ENCODE data around the gene COL23A1. TPM values are rescaled to one million over a fixed set of nuclear protein-coding genes. Genes with fewer than 3 reads are reported as not detected.
A peak's percentile ranks its signal among the peaks of the same experiment; 100 is the strongest.
"Not testable (repeated sequence)": the region's sequence is repeated elsewhere in the genome, so short reads cannot be mapped to it uniquely, and the experiment has no call there.

Gene COL23A1
- total RNA-seq, 1 donor from 2014 or later, result 0.96 TPM

GRCh38 chr5:178381921-178382695 is 208.1 kb downstream of the COL23A1 start:
- no peak for DNase-seq (ENCODE audit: low spot score)

DNA sequence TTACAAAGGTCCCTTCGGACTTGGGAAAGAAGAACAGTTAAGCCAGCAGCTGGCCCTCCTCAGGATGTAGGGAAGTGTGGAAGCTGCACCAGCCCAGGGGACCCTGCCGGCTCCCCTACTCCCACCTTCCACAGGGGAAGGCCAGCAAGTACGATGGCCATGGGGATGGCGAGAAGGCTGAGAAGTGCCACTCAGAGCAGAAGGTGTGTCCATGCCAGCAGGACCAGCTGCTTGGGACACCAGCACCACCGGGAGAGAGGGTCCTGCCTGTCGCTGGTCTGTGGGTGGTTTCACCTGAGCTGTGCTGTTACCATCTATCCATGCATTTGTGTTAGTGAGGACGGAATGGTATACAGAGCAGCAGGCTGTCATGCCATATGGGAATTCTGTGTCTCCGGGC is 209.0 kb downstream of the COL23A1 start:
- DNase-seq (ENCODE audit: low spot score), result no peak

GRCh38 chr5:178380541-178381074 is 209.6 kb downstream of the COL23A1 start:
- DNase-seq (ENCODE audit: low spot score), result no peak

DNA sequence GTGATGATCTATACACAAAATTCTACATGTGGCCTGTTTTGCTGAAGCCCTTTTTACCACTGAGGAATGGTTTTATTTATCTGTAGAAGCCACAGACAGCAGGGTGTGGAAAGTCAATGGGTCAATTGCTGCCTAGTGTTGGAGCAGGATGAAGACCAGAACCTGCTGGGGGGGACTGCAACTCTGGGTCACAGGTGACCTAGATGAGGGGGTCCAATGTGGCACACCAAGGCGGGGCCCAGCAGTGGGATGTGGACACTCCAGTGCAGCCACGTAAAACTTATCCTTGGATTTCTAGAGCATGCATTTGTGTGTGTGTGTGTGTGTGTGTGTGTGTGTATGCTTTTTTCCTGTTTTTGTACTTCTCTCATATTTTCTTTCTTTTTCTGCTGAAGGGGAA is 210.1 kb downstream of the COL23A1 start:
- no peak for DNase-seq (ENCODE audit: low spot score)

DNA sequence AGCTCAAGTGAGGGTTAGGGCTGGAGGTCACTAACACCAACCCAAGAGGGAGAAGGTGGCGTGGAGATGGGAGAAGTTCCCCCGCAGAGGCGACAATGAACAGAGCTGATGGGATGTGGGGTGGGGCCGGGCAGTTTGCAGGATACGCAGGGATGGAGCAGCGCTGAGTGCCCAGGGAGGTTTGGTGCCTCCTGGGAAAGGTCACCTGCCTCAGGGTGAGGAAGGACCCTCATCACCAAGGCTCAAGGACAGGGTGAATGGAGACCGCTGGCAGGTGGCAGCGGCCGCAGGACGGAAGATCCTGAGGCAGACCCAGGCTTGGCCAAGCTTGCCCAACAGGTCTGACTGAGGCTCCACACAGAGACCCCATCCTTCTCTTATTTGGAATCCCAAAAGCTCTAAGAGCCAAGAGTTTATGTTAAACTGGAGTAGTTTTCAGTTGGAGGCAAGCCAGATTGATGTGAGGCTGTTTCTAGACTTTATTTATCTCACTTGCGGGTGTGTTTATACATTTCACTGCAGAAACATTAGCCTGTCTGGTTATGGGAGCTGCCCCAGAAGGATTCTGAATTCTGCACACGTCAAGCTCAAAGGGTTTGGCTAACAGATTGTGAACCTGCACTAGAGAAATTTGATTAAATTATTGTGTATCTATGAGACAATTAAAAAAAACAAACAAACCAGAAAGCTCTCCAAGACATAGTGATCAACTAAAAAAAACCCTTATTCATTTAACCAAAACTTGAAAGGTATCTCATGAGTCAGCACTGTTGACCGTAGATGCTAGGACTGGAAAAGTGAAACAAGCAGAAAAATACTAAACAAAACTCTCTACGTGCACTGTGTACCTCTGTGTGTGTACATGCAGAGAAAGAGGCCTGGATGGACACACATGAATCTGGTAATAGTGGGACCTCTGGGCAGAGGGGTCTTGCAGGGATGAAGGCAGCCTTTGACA is 211.4 kb downstream of the COL23A1 start:
- DNase-seq (ENCODE audit: low spot score), result peak; percentile 44

- DNase-seq (ENCODE audit: low spot score), result no peak
These were observed 212.5 kb downstream of the COL23A1 start for GRCh38 chr5:178377583-178378270.

- peak; percentile 80 for DNase-seq (ENCODE audit: low spot score)
These were observed 213.1 kb downstream of the COL23A1 start for GRCh38 chr5:178376921-178377582.

GRCh38 chr5:178375348-178375747 is 214.8 kb downstream of the COL23A1 start:
- no peak for DNase-seq (ENCODE audit: low spot score)

DNA sequence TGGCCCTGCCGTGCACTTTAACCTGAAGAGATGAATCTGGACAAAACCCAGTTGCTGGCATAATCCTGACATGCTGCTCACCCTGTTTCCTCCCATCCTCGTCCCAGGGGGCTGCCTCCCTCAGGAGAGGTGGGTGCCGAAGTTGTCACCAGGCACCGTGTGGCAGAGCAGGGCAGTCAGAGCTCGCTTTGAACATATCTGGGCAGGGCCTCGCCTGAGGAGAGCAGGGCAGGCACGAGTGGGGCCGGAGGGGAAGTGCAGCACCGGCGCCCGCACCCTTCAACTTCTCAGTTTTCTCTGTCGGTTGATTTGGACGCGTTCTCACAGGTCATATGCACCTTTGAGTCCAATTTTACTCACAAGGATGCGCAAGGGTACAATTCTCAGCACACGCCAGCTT is 216.5 kb downstream of the COL23A1 start:
- no peak for DNase-seq (ENCODE audit: low spot score)

DNA sequence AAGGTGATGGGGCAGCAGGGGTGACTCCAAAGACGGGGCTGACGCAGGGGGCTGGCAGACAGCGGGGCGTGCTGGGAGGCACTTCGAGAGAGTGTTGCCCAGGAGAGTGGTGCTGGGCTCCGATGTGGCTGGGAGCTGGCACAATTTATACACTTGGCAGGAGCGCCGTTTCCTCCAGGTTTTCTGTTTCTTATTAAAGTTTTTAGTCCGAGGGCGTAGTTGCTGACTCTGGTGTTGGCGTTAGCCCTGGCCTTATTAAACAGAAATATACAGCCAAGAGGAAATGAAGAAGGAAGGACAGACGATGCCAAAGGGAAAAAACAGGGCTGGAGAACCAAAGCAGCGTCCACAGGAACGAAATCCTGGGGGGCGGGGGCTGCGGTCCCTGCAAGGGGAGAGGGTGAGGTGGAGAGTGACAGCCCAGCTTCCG is 218.0 kb downstream of the COL23A1 start:
- peak; percentile 55 for DNase-seq (ENCODE audit: low spot score)

- DNase-seq (ENCODE audit: low spot score), result peak; percentile 86
These were observed 218.7 kb downstream of the COL23A1 start for GRCh38 chr5:178371362-178372111.

DNA sequence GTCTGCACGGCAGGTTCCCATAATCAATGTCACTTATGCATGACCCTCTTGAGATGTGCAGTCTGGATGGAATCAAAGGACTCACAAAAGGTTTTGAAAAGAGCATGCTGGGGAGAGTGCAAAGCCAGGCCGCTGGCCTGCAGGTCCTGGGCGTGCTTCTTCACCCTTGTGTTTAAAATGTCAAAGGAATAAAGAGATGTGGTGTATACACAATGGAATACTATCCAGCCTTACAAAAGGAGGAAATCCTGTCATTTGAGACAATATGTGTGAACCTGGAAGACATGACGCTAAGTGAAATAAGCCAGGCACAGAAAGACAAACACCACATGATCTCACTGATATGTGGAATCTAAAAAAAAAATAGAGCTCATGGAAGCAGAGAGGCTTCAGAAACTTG is 220.1 kb downstream of the COL23A1 start:
- DNase-seq (ENCODE audit: low spot score), result no peak

DNA sequence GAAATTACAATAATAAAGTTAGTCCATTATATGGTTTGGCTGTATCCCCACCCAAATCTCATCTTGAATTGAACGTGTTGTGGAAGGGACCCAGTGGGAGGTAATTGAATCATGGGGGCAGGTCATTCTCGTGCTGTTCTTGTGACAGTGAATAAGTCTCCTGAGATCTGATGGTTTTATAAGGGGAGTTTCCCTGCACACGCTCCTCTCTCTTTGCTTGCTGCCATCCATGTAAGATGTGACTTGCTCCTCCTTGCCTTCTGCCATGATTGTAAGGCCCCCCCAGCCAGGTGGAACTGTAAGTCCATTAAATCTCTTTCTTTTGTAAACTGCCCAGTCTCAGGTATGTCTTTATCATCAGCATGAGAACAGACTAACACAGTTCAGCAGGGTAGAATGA is 220.7 kb downstream of the COL23A1 start:
- not testable (repeated sequence) for DNase-seq (ENCODE audit: low spot score)

GRCh38 chr5:178368716-178369300 is 221.4 kb downstream of the COL23A1 start:
- DNase-seq (ENCODE audit: low spot score), result no peak

- no peak for DNase-seq (ENCODE audit: low spot score)
These were observed 221.9 kb downstream of the COL23A1 start for GRCh38 chr5:178368274-178368673.

DNA sequence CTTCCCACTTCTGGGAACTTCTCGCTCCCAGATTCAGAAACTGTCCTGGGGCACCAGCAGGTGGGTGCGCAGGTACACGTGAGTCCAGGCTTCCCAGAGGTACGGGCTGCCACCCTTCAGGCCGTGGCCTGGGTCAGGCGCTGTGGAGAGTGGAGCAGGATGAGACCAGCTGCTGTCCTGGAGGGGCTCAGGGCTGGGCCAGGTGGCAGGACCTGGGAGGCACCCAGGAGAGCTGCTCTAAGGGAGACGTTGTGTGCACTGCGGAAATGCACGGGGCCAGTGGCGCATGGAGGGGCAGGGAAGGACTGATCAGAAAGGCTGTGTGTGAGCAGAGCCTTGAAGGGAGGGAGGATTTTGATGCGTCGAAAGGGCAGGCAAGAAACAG is 222.5 kb downstream of the COL23A1 start:
- no peak for DNase-seq (ENCODE audit: low spot score)

GRCh38 chr5:178366998-178367735 is 223.0 kb downstream of the COL23A1 start:
- peak; percentile 57 for DNase-seq (ENCODE audit: low spot score)

DNA sequence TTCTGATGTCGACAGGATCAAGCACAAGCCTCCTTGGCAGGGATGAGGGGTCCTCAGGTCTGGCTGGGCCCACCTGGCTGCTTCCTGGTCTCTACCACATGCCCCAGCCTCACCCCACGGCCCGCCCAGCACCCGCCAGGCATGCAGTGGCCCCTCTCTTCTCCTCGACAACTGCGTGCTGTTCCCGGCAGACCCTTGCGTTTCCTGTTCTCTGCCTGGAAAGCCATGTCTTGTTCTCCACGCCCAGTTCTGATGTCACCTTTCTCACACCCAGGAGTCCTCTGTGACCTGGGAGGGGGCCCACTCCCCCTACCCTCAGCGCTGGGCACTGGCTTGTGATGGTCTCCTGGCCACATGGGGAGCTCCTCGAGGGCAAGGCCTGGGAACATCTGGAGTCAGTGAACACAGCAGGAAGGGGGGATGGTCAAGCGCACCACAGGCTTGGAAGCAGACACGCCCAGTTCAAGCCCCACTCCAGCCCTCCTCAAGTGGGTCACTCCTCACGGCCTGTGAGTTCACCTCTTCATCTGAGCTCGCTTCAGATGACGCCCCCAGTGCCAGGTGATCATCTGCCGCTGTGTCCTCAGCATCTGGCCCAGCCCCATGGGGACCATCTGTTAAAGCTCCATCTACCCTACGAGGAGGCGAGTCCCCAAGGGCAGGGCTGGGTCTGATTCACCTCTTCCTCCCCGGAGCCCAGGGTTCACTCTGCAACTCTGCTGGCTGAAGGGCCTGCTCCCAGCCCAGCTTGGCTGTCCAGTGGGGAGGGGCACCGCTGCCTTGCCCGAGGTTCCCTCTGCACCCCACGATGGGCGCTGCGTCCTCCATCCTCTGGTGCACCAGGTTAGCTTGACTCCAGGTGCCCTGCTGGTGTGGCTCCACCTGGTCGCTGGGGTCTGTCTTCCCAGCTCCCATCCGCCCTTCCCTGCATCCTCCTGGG is 224.4 kb downstream of the COL23A1 start:
- DNase-seq (ENCODE audit: low spot score), result no peak

All from umbilical cord (tissue), 2 donors.